Measurements from ENCODE around the gene PDHX.

DNA sequence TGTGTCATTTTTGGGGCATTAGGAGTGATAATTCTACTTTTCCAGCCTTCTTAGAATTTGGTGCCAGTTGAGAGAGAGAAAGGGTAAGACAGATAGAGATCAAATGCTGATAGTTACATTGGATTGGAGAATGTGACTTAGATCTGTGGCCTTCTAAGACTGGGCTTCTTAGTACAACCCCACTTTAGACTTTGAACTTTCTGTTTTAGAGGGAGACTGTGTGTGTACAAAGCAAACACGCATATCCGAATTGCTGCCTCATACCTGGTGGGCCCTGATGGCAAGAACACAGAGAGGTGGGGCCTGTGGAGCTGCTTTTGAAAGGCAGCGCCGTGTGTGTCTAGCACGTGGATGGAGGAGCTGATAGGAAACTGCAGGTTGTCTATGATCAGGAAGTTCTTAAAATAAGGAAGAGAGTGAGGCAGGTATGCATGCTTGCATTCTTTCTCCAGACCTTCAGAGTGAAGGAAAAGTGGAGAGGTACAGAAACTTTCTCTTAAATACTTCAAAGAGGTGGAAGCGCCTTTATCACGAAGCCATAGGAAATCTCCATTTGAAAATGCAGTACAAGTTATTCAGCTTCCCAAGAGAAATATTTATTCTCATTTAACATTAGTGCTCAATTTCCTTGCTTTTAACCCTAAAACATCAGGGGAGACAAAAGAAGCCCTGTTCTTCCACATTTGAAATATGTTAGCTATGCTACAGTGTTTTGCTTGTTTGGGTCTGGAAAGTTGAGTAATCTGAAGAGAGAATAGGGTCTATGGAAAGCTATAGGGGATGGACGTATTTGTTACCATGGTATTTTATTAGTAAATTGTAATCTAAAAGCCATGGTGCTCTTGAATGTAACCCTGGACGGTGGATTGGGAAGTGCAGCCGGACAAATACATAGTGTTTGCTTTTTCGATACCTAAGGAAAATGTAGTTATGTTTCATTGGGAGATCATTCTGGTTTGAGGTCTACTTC is 13.7 kb downstream of the PDHX start:
- TF ChIP-seq, protein P1, sequence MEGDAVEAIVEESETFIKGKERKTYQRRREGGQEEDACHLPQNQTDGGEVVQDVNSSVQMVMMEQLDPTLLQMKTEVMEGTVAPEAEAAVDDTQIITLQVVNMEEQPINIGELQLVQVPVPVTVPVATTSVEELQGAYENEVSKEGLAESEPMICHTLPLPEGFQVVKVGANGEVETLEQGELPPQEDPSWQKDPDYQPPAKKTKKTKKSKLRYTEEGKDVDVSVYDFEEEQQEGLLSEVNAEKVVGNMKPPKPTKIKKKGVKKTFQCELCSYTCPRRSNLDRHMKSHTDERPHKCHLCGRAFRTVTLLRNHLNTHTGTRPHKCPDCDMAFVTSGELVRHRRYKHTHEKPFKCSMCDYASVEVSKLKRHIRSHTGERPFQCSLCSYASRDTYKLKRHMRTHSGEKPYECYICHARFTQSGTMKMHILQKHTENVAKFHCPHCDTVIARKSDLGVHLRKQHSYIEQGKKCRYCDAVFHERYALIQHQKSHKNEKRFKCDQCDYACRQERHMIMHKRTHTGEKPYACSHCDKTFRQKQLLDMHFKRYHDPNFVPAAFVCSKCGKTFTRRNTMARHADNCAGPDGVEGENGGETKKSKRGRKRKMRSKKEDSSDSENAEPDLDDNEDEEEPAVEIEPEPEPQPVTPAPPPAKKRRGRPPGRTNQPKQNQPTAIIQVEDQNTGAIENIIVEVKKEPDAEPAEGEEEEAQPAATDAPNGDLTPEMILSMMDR (conservative IDR thresholded peaks at IDR 0.05; ENCODE audit: low read length): no peak
- no peak for TF ChIP-seq EZH2phosphoT487 (IDR thresholded peaks at IDR 0.05; ENCODE audit: borderline replicate concordance)

Data from Loucy (cell line).